Testis (tissue), 2 donors: ENCODE results near the gene KIDINS220.

Source experiments
- CTCF ChIP-seq, 3 experiments: fragments of 450-650 bp in 2 of 3; fragments of 200-600 bp in 1 of 3; sonication (generic) in 1 of 3; IDR thresholded peaks; one replicate each; pipeline ENCODE4 v1.5.1; 2016 to 2019; ENCODE audit warnings: antibody characterized with exemption in 3 of 3, mild to moderate bottlenecking in 2 of 3, moderate library complexity in 1 of 3
- POLR2A ChIP-seq: fragments of 450-650 bp; IDR thresholded peaks from one replicate; pipeline ENCODE4 v1.6.1; 2017; ENCODE audit warnings: antibody characterized with exemption, mild to moderate bottlenecking, moderate library complexity

DNA sequence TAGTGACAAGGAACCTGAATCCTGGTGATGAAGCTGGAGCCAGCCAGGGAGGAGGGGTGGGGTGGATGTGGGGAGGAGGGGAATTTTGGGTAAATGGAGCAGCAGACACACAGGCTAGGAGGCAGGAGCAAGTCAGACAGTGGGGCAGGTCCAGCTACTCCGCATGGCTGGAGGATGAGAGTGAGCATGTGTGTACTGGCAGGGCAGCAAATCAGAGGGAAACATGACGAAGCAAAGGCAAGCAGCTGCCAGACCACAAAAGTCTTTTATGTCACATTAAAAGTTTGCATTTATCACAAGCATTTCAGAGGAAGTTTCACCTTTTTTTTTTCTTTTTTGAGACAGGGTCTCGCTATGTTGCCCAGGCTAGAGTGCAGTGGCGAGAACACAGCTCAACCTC is 11.9 kb upstream of the KIDINS220 start:
- TF ChIP-seq CTCF (IDR thresholded peaks at IDR 0.05) (no peak), POLR2A (no peak)
